Endothelial cell (in vitro differentiated cells): Measurements from ENCODE around the gene TRIM40. TPM values are rescaled to one million over a fixed set of nuclear protein-coding genes. Genes with fewer than 3 reads are reported as not detected.

Source experiments
- DNase-seq: peaks from one replicate; pipeline ENCODE4 v3.0.0; 2021; ENCODE audit warnings: low spot score
- H3K27ac Mint-ChIP-seq: one replicate; pipeline ENCODE4 v1.8.0; 2021; ENCODE audit warnings: mixed read lengths, inconsistent platforms; ENCODE audit not compliant: unreplicated experiment
- H3K27me3 Mint-ChIP-seq: one replicate; pipeline ENCODE4 v1.8.0; 2021; ENCODE audit warnings: mild to moderate bottlenecking, moderate library complexity, mixed read lengths, inconsistent platforms; ENCODE audit not compliant: unreplicated experiment
- H3K36me3 Mint-ChIP-seq: one replicate; pipeline ENCODE4 v1.8.0; 2021; ENCODE audit warnings: mild to moderate bottlenecking, low read depth, mixed read lengths, inconsistent platforms; ENCODE audit not compliant: unreplicated experiment
- H3K4me1 Mint-ChIP-seq: one replicate; pipeline ENCODE4 v1.8.0; 2021; ENCODE audit warnings: mild to moderate bottlenecking, mixed read lengths, inconsistent platforms; ENCODE audit not compliant: unreplicated experiment
- H3K4me3 Mint-ChIP-seq: one replicate; pipeline ENCODE4 v1.8.0; 2021; ENCODE audit warnings: mild to moderate bottlenecking, mixed read lengths, inconsistent platforms; ENCODE audit not compliant: unreplicated experiment
- H3K9me3 Mint-ChIP-seq: one replicate; pipeline ENCODE4 v1.8.0; 2021; ENCODE audit warnings: mixed read lengths, inconsistent platforms; ENCODE audit not compliant: unreplicated experiment
- CTCF ChIP-seq: fragments of 200-600 bp; sonication (generic); IDR thresholded peaks from one replicate; pipeline ENCODE4 v1.5.0; 2021; ENCODE audit warnings: antibody characterized with exemption; ENCODE audit not compliant: unreplicated experiment
- total RNA-seq: library from RNA; stranded (reverse); fragmentation: NEBNext Ultra II Directional; extraction: Animal tissue kit (Norgen Biotek cat#: 25700); gene quantifications from one replicate; pipeline ENCODE4 v1.2.1, GENCODE V29; 2021; ENCODE audit not compliant: unreplicated experiment

TRIM40 gene
- total RNA-seq, 1 donor from 2014 or later = not detected

- Mint-ChIP-seq H3K36me3 (no peaks in the 10 kb centered on the region), H3K4me3 (no peak overlapping the region), H3K27me3 (peaks cover 10% of the 10 kb centered on the region), H3K27ac (no peak overlapping the region), H3K4me1 (peaks cover 6% of the 10 kb centered on the region), H3K9me3 (no peaks in the 10 kb centered on the region)
- TF ChIP-seq CTCF = peak; percentile 38
- DNase-seq = peak; percentile 28
Observed at GRCh38 chr6:30169658-30170614, 34.0 kb downstream of the TRIM40 start.

GRCh38 chr6:30171677-30172471 lies 35.9 kb downstream of the TRIM40 start:
- Mint-ChIP-seq H3K4me3 (no peak overlapping the region), H3K27ac (no peak overlapping the region), H3K9me3 (no peaks in the 10 kb centered on the region), H3K27me3 (peaks cover 7% of the 10 kb centered on the region), H3K36me3 (no peaks in the 10 kb centered on the region), H3K4me1 (peaks cover 6% of the 10 kb centered on the region)
- DNase-seq = peak; percentile 41
- TF ChIP-seq CTCF = no peak

- H3K27ac Mint-ChIP-seq = no peak overlapping the region
- no peak for TF ChIP-seq CTCF
- no peak overlapping the region for H3K4me3 Mint-ChIP-seq
- H3K4me1 Mint-ChIP-seq = peaks cover 6% of the 10 kb centered on the region
- peaks cover 7% of the 10 kb centered on the region for H3K27me3 Mint-ChIP-seq
- H3K9me3 Mint-ChIP-seq = no peaks in the 10 kb centered on the region
- no peak for DNase-seq
- H3K36me3 Mint-ChIP-seq = no peaks in the 10 kb centered on the region
Observed at GRCh38 chr6:30172681-30173080, 36.7 kb downstream of the TRIM40 start.

- H3K4me3 Mint-ChIP-seq = no peak overlapping the region
- DNase-seq = no peak
- H3K27me3 Mint-ChIP-seq = peaks cover 7% of the 10 kb centered on the region
- H3K27ac Mint-ChIP-seq = no peak overlapping the region
- TF ChIP-seq CTCF = no peak
- no peaks in the 10 kb centered on the region for H3K4me1 Mint-ChIP-seq
- no peaks in the 10 kb centered on the region for H3K9me3 Mint-ChIP-seq
- H3K36me3 Mint-ChIP-seq = no peaks in the 10 kb centered on the region
Observed at GRCh38 chr6:30175765-30176164, 39.8 kb downstream of the TRIM40 start.
